Sigmoid colon (tissue), 7 donors: ENCODE measurements around the gene ADAMTS8. TPM values are rescaled to one million over a fixed set of nuclear protein-coding genes. Genes with fewer than 3 reads are reported as not detected.

Experiments
- DNase-seq: peaks from one replicate; pipeline ENCODE4 v3.0.0-alpha.2; 2019
- H3K27ac ChIP-seq, 4 donors: fragments of 200-600 bp; sonication (generic); one replicate each; pipeline ENCODE4 v1.5.1; 2016 to 2019; ENCODE audit warnings: mild to moderate bottlenecking in 1 of 4
- H3K27me3 ChIP-seq, 3 donors: fragments of 200-600 bp; sonication (generic); one replicate each; pipeline ENCODE4 v1.5.1; 2019; ENCODE audit warnings: mild to moderate bottlenecking in 1 of 3
- H3K36me3 ChIP-seq, 4 donors: fragments of 200-600 bp; sonication (generic); one replicate each; pipeline ENCODE4 v1.5.1; 2016 to 2019
- H3K4me1 ChIP-seq, 4 donors: fragments of 200-600 bp; sonication (generic); one replicate each; pipeline ENCODE4 v1.5.1; 2017 to 2019
- H3K4me3 ChIP-seq, 4 donors: fragments of 200-600 bp; sonication (generic); one replicate each; pipeline ENCODE4 v1.5.1; 2017 to 2019; ENCODE audit warnings: mild to moderate bottlenecking in 2 of 4, moderate library complexity in 1 of 4
- H3K9me3 ChIP-seq, 4 donors: fragments of 200-600 bp in 3 of 4; sonication (generic) in 3 of 4; one replicate each; pipeline versions ENCODE4 v1.5.1 to v1.6.1; 2013 to 2019
- EP300 ChIP-seq, 4 donors: sonication (generic); formaldehyde crosslinking; IDR thresholded peaks; one replicate each; pipeline ENCODE4 v1.6.1; 2017; ENCODE audit warnings: antibody characterized with exemption in 4 of 4
- POLR2A ChIP-seq, 2 donors: fragments of 450-650 bp; IDR thresholded peaks; one replicate each; pipeline ENCODE4 v1.6.1; 2016; ENCODE audit warnings: antibody characterized with exemption in 2 of 2, mild to moderate bottlenecking in 2 of 2, moderate library complexity in 2 of 2
- POLR2AphosphoS5 ChIP-seq, 4 donors: sonication (generic); formaldehyde crosslinking; IDR thresholded peaks; one replicate each; pipeline ENCODE4 v1.6.1; 2017; ENCODE audit warnings: antibody characterized with exemption in 4 of 4
- WGBS, 2 donors: extraction: QIAGEN DNeasy Blood & Tissue Kit; methylation state at CpG; one replicate each; pipeline ENCODE4 v1.1.7; 2013; 5-methylcytosine and 5-hydroxymethylcytosine counted together
- intact Hi-C: fragments of 100-400 bp; cut with DNase I; formaldehyde crosslinking; loops from one replicate; pipeline ENCODE4 v1.15.1; 2023
- polyA plus RNA-seq, 3 donors: library from polyadenylated mRNA; stranded (reverse); fragments of 200-250 nt; gene quantifications; one replicate each; pipeline ENCODE4 v1.2.3, GENCODE V29; 2013
- total RNA-seq, 4 donors: library from RNA; depleted of rRNA; stranded (reverse); fragments of >200 nt; gene quantifications; one replicate each; pipeline ENCODE4 v1.1.0, GENCODE V29; 2016
- TF ChIP-seq, protein P1 (sequence below), 4 experiments: fragments of 450-650 bp in 3 of 4; fragments of 200-600 bp in 1 of 4; IDR thresholded peaks; one replicate each; pipeline ENCODE4 v1.5.1; 2016 to 2019; ENCODE audit warnings: antibody characterized with exemption in 4 of 4, mild to moderate bottlenecking in 3 of 4, moderate library complexity in 2 of 4
- donor health status: healthy with polysubstance abuse.
- donor health status: Bipolar disorder and iron deficiency.
- donor health status: healthy.

Gene ADAMTS8, protein sequence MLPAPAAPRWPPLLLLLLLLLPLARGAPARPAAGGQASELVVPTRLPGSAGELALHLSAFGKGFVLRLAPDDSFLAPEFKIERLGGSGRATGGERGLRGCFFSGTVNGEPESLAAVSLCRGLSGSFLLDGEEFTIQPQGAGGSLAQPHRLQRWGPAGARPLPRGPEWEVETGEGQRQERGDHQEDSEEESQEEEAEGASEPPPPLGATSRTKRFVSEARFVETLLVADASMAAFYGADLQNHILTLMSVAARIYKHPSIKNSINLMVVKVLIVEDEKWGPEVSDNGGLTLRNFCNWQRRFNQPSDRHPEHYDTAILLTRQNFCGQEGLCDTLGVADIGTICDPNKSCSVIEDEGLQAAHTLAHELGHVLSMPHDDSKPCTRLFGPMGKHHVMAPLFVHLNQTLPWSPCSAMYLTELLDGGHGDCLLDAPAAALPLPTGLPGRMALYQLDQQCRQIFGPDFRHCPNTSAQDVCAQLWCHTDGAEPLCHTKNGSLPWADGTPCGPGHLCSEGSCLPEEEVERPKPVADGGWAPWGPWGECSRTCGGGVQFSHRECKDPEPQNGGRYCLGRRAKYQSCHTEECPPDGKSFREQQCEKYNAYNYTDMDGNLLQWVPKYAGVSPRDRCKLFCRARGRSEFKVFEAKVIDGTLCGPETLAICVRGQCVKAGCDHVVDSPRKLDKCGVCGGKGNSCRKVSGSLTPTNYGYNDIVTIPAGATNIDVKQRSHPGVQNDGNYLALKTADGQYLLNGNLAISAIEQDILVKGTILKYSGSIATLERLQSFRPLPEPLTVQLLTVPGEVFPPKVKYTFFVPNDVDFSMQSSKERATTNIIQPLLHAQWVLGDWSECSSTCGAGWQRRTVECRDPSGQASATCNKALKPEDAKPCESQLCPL
- total RNA-seq (10 to 100 TPM in 1 of 4 donors, 1 to 10 TPM in 3; 3.5 to 11.9 (median 6.7) TPM), polyA plus RNA-seq (1 to 10 TPM in 1 of 3 donors, under 1 TPM in 1, not detected in 1; under 0.01 to 3.3 TPM)

DNA sequence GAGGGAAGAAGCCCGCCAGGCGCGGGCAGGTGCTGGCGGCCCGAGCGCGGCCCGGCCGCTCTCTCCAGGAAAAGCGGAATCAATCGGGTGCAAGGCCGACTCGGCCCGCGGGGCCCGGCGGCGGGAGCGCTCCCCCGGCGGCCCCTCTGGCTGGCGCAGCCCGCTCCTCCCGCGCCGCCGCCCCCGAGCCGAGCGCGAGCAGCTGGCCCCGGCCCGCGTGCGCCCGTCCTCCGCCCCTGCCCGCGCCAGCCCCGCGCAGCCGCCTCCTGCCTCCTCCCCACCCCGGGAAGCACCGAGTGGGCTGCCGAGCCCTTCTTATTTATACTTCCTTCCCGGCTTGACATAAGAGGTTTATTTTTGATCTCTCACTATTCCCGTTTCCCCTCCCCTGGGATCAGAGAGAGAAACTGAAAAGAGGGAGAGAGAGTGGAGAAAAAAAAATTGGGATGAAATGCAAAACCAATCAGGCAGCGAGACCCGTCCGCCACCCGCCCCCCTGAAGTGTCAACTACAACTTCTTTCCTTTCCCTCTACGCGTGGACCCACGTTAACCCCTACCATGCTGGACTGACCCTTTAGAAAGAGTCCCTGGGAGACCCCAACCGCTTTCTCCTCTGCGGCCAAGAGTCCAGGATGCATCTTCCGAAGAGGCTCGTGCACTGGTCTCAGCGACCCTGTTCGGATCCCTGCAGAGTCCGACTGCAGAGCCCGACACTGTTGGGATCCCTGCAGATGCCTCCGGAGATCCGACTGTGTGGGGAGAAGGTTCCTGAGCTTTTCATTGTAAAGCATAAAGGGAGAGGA is at the start of gene ADAMTS8:
TSS of gene ADAMTS8 (minus strand) at position 294 of the 804 bp plus-strand sequence. CDS start 323 bp downstream, outside the sequence.
- peak in 1 of 4 donors; percentile 27 for TF ChIP-seq POLR2AphosphoS5 (IDR thresholded peaks at IDR 0.05)
- TF ChIP-seq, protein P1, sequence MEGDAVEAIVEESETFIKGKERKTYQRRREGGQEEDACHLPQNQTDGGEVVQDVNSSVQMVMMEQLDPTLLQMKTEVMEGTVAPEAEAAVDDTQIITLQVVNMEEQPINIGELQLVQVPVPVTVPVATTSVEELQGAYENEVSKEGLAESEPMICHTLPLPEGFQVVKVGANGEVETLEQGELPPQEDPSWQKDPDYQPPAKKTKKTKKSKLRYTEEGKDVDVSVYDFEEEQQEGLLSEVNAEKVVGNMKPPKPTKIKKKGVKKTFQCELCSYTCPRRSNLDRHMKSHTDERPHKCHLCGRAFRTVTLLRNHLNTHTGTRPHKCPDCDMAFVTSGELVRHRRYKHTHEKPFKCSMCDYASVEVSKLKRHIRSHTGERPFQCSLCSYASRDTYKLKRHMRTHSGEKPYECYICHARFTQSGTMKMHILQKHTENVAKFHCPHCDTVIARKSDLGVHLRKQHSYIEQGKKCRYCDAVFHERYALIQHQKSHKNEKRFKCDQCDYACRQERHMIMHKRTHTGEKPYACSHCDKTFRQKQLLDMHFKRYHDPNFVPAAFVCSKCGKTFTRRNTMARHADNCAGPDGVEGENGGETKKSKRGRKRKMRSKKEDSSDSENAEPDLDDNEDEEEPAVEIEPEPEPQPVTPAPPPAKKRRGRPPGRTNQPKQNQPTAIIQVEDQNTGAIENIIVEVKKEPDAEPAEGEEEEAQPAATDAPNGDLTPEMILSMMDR (IDR thresholded peaks at IDR 0.05): no peak
- WGBS, 2 donors: 5 to 7% methylated on average over 64 of the region's 64 CpGs
- Histone ChIP-seq H3K27me3 (peaks cover 0 to 11% (median 0%) of the 10 kb centered on the region in 3 donors), H3K4me1 (peaks cover 0 to 38% (median 30%) of the 10 kb centered on the region in 4 donors), H3K36me3 (no peaks in the 10 kb centered on the region), H3K4me3 (peak within 1 kb of the TSS; percentile 43 to 74 (median 60)), H3K27ac (peak within 1 kb of the TSS; percentile 50 to 77 (median 59)), H3K9me3 (no peaks in the 10 kb centered on the region)
- no peak for DNase-seq
- intact Hi-C loops: no loop called here

DNA sequence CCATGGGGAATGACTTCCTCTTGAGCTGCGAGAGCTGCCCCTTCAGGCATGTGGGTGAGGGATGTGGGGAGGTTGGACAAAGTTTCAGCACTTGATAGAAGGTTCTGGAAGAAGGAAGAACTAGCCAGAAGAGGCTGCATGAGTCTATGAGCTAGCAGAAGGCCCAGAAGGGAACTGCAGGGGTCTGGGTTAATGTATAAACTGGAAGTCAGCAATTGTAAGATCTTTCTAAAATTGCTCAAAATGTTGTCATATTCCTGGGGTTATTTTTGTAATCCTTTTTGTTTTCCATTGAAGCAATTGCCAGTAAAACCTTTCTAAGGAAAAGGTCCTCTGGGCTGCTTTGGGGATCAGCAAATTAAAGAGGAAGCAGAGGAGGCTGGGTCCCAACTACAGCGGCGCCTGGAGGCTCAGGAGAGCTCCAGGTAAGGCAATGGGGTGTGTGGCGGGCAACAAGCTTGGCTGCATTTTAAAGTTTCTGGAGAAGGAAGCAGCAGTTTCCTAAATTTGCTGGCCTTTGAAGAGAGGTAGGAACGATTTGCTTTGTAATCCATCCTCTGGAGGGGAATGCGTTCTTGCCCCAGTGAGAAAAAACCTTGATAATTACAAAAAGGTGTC is 49.3 kb upstream of the ADAMTS8 start:
- H3K9me3 ChIP-seq: no peaks in the 10 kb centered on the region
- WGBS, 2 donors: 83 to 86% methylated on average over 6 of the region's 6 CpGs
- intact Hi-C loops: no loop called here
- peaks cover 0 to 10% (median 0%) of the 10 kb centered on the region in 4 donors for H3K36me3 ChIP-seq
- H3K27ac ChIP-seq: peak overlapping the region; percentile 66 to 78 (median 74)
- no peaks in the 10 kb centered on the region for H3K27me3 ChIP-seq
- H3K4me3 ChIP-seq: no peak overlapping the region
- peaks cover 0 to 32% (median 25%) of the 10 kb centered on the region in 4 donors for H3K4me1 ChIP-seq
- DNase-seq: no peak
- TF ChIP-seq POLR2A (IDR thresholded peaks at IDR 0.05) (no peak), POLR2AphosphoS5 (IDR thresholded peaks at IDR 0.05) (no peak), EP300 (IDR thresholded peaks at IDR 0.05) (no peak)
- TF ChIP-seq, protein P1 (IDR thresholded peaks at IDR 0.05): no peak

DNA sequence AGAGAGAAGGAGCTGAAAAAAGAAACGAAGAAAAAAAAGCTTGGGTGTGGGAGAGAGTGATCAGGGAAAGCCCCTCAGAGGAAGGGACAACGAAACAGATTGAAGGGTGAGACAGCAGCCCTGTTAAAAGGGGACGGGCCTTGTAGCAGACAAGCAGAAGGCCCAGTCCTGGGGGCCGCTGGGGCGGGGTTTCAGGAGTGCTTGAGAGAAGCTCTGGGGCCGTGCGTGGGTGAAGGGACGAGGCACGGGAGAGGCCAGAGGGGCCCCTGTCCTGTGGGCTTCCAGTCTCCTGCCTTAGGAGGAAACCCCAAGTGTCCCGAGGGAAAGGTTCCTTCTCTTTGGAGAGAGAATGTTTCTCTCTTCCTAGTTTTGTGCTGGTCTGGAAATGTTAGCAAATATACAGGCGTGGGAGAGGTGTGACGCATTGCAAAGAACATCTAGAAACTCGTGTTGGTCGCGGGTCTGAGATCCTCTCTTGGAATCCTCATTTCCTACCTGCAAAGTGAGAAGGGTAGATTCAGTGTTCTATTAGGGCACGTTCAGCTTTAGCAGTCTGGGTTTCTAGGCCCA is 48.6 kb upstream of the ADAMTS8 start:
- H3K4me1 ChIP-seq: peaks cover 0 to 32% (median 25%) of the 10 kb centered on the region in 4 donors
- H3K4me3 ChIP-seq: no peak overlapping the region
- 87 to 89% methylated on average over 16 of the region's 16 CpGs for WGBS, 2 donors
- peaks cover 0 to 17% (median 0%) of the 10 kb centered on the region in 4 donors for H3K36me3 ChIP-seq
- TF ChIP-seq EP300 (IDR thresholded peaks at IDR 0.05): no peak
- no peaks in the 10 kb centered on the region for H3K9me3 ChIP-seq
- intact Hi-C loops: no loop called here
- no peaks in the 10 kb centered on the region for H3K27me3 ChIP-seq
- H3K27ac ChIP-seq: peak overlapping the region; percentile 66 to 78 (median 74)
- DNase-seq: no peak

DNA sequence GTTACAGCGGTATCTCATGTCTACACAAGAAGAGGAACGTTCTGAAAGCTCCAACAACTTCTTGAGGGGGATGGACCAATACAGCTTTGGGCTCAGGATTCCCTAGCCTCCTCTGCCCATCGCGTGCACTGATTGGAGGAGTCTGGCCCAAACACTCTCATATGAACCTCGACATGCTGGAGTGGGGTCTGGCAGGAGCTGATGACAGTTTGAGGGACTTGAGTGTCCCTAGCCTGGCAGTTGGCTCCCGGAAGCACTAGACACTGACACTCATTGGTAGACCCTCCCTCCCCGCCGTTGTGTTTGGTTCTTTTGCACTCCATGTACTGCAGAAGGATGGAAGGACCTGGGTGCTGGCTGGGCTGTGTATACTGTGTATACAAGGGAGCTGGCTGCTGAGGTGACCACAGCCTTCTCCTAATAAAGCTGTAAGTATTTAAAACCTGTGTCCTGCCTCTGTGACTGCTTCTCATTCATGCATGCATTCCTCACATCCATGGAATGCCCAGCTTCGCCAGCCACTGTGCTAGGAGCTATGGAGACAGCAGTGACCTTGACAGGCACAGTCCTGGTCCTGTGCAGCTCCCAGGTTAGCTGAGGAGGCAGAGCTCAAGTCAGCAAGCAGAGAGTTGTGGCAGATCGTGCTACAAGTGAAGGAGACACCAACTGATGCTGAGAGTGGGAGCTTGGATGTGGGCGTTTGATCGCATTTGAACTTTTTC is 48.0 kb upstream of the ADAMTS8 start:
- no peak for DNase-seq
- intact Hi-C loops: no loop called here
- TF ChIP-seq POLR2AphosphoS5 (IDR thresholded peaks at IDR 0.05) (no peak), EP300 (IDR thresholded peaks at IDR 0.05) (no peak), POLR2A (IDR thresholded peaks at IDR 0.05) (no peak)
- TF ChIP-seq, protein P1 (IDR thresholded peaks at IDR 0.05): no peak
- Histone ChIP-seq H3K27me3 (no peaks in the 10 kb centered on the region), H3K9me3 (no peaks in the 10 kb centered on the region), H3K36me3 (peaks cover 0 to 18% (median 0%) of the 10 kb centered on the region in 4 donors), H3K27ac (peak overlapping the region in 3 of 4 donors; percentile 66 to 78 (median 76)), H3K4me1 (peaks cover 0 to 32% (median 25%) of the 10 kb centered on the region in 4 donors), H3K4me3 (no peak overlapping the region)
- 90 to 91% methylated on average over 12 of the region's 12 CpGs for WGBS, 2 donors
